ENCODE results near the gene P3H2. TPM values are rescaled to one million over a fixed set of nuclear protein-coding genes. Genes with fewer than 3 reads are reported as not detected.
"Not testable (repeated sequence)": the region's sequence is repeated elsewhere in the genome, so short reads cannot be mapped to it uniquely, and the experiment has no call there.

Gene P3H2, protein sequence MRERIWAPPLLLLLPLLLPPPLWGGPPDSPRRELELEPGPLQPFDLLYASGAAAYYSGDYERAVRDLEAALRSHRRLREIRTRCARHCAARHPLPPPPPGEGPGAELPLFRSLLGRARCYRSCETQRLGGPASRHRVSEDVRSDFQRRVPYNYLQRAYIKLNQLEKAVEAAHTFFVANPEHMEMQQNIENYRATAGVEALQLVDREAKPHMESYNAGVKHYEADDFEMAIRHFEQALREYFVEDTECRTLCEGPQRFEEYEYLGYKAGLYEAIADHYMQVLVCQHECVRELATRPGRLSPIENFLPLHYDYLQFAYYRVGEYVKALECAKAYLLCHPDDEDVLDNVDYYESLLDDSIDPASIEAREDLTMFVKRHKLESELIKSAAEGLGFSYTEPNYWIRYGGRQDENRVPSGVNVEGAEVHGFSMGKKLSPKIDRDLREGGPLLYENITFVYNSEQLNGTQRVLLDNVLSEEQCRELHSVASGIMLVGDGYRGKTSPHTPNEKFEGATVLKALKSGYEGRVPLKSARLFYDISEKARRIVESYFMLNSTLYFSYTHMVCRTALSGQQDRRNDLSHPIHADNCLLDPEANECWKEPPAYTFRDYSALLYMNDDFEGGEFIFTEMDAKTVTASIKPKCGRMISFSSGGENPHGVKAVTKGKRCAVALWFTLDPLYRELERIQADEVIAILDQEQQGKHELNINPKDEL
- 11.4 TPM for total RNA-seq

DNA sequence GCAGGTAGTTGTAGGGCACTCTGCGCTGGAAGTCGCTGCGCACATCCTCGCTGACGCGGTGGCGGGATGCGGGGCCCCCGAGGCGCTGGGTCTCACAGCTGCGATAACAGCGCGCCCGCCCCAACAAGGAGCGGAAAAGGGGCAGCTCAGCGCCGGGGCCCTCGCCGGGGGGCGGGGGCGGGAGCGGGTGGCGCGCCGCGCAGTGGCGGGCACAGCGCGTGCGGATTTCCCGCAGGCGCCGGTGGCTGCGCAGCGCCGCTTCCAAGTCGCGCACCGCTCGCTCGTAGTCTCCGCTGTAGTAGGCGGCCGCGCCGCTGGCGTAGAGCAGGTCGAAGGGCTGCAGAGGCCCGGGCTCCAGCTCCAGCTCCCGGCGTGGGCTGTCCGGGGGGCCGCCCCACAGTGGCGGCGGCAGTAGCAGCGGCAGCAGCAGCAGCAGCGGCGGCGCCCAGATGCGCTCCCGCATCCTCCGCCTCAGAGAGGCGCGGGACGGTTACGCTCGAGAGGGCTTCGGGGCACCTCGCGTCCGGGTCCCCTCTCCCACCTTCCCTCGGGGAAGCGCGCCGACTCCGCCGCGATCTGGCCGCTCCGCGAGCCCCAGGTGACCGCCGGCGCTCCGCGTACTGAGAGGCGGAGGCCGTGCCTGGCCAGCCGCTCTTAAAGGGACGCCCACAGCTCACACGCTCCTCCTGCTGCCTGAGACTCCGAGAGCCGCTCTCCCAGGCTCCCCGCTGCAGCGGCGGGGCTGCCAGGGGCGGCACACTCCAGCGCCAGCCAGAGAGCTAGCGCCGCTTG is at the start of gene P3H2:
P3H2 (minus strand) TSS at position 629 of the 792 bp plus-strand sequence; CDS start at position 463, 166 bp downstream.
- peak; percentile 82 for DNase-seq (ENCODE audit: low spot score)

- DNase-seq (ENCODE audit: low spot score), result no peak
These were observed 49.2 kb upstream of the P3H2 start for GRCh38 chr3:190169877-190170276.

DNA sequence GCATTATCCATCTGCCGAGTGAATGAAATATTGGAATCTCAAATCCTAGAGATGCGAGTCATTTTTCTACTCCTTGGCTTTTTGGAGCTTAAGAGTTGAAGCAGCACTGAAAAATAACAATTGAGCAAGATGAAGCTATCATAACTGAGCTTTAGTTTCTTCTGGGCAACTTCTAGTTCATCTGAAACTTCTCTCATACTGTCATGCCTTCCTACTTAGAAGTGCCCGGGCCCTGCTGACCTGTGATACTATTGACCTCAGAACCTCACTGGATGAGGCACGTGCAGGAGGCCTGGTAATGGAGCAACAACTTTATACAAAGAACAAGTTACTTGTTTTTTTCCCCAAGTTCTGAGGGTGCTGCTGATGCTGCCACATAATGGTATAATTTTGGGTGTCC is 48.5 kb upstream of the P3H2 start:
- no peak for DNase-seq (ENCODE audit: low spot score)

- DNase-seq (ENCODE audit: low spot score), result no peak
These were observed 47.4 kb upstream of the P3H2 start for GRCh38 chr3:190167936-190168680.

- no peak for DNase-seq (ENCODE audit: low spot score)
These were observed 46.3 kb upstream of the P3H2 start for GRCh38 chr3:190166948-190167347.

- no peak for DNase-seq (ENCODE audit: low spot score)
These were observed 44.6 kb upstream of the P3H2 start for GRCh38 chr3:190165253-190165652.

GRCh38 chr3:190162013-190162412 is 41.3 kb upstream of the P3H2 start:
- DNase-seq (ENCODE audit: low spot score), result not testable (repeated sequence)

DNA sequence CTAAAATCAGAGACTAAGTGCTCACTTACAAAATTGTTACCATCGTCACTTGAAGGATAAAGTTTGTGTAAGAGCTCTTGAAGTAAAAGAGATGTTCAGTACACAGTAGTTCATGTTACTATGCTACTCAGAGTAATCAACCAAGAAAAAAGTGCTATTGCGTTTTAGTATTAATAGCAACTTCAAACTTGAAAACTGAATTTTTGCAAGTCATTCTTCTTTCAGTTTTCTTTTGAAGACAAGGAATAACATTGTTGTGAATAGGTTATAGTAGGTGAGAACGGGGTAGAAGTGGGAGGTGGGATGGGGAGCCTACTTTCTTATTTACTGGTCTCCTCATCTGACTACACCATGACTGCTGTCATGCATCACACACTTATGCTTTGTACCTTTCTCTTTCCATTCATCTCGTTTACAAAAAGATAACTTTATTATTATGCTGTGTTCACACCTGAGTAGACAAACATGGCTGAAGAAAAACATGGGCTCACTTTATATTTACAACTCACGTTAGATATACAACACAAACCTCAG is 39.3 kb upstream of the P3H2 start:
- DNase-seq (ENCODE audit: low spot score), result no peak

DNA sequence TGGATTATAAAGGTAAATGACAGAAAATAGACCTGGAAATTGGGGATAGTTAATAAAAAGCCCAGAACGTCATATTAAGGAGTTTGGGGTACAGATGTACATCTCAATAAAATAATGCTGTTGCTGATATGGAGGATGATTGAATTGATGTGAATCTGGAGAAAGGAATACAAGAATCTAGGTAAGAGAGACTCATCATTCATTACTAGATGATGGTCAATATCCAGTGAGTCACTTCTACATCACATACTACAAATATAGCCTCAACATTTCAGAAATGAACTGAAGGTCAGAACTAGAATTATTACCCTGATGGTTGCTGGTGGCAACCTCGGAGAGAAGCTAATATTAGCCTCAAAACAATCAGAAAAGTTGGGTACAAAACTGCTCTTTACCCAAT is 37.6 kb upstream of the P3H2 start:
- no peak for DNase-seq (ENCODE audit: low spot score)

GRCh38 chr3:190155752-190156151 is 35.1 kb upstream of the P3H2 start:
- DNase-seq (ENCODE audit: low spot score), result no peak

- DNase-seq (ENCODE audit: low spot score), result no peak
These were observed 30.0 kb upstream of the P3H2 start for GRCh38 chr3:190150681-190151080.

DNA sequence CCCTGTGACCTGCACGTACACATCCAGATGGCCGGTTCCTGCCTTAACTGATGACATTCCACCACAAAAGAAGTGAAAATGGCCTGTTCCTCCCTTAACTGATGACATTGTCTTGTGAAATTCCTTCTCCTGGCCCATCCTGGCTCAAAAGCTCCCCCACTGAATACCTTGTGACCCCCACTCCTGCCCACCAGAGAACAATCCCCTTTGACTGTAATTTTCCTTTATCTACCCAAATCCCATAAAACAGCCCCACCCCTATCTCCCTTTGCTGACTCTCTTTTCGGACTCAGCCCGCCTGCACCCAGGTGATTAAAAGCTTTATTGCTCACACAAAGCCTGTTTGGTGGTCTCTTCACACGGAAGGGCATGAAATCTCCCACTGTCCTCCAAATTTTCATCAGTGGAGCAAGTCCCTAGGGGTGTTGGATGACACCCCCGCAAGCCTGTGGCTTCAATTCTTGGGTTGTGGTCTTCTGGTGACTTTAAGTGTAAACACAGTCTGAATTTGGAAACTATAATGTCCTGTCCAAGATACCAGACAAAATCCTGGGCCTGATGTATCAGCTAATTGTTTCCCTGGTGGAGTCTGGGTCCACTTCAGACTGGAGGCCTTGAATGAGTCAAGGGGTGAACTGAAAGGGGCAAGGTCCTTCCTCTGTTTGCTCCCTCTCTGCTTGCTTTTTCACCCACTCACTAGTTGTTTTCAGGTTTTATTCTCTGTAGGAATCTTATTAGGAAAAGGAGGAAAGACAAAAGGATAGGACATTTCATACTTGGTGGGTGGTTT is 29.3 kb upstream of the P3H2 start:
- DNase-seq (ENCODE audit: low spot score), result not testable (repeated sequence)

DNA sequence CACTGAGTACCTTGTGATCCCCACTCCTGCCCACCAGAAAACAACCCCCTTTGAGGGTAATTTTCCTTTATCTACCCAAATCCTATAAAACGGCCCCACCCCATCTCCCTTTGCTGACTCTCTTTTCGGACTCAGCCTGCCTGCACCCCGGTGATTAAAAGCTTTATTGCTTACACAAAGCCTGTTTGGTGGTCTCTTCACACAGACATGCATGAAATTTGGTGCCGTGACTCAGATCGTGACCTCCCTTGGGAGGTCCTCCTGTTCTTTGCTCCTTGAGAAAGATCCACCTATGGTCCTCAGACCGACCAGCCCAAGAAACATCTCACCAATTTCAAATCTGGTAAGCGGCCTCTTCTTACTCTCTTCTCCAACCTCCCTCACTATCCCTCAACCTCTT is 24.1 kb upstream of the P3H2 start:
- not testable (repeated sequence) for DNase-seq (ENCODE audit: low spot score)

GRCh38 chr3:190142041-190142440 is 21.3 kb upstream of the P3H2 start:
- DNase-seq (ENCODE audit: low spot score), result no peak

DNA sequence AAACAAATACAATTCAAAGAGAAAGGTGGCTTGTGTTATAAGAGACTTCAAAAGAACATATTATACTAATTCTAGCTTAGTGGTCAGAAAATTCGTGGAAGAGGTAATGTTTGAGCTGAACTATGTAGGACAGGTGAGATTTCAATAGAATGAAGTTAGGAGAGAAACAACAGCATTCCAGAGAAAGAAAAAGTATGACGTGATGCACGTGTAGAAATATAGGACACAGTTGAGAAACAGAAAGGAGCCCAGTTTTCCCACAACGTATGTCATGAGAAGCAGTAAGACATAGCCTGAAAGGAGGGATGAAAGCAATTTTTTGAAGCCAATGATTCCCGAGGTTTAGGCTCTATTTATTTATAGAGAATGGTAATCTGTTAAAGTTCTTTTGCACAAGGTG is 18.7 kb upstream of the P3H2 start:
- no peak for DNase-seq (ENCODE audit: low spot score)

- DNase-seq (ENCODE audit: low spot score), result no peak
These were observed 11.7 kb upstream of the P3H2 start for GRCh38 chr3:190132371-190132770.

DNA sequence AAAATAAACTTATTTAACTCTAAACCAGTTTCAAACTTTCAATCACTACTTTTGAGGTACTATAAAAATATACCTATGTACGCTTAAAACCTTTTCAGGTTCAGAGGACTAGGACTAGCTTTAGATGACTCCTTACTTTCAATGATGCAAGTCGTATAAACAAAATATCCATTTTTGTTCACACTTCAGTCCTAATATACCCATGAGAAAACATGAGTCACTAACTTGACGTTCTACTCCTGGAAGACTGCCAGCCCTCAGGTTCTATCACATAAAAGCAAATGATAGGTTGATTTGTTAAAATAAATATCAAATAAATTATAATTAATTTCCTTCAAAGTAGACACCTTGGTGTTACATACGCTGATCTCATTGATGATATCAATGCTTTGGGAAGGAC is 10.6 kb upstream of the P3H2 start:
- no peak for DNase-seq (ENCODE audit: low spot score)

DNA sequence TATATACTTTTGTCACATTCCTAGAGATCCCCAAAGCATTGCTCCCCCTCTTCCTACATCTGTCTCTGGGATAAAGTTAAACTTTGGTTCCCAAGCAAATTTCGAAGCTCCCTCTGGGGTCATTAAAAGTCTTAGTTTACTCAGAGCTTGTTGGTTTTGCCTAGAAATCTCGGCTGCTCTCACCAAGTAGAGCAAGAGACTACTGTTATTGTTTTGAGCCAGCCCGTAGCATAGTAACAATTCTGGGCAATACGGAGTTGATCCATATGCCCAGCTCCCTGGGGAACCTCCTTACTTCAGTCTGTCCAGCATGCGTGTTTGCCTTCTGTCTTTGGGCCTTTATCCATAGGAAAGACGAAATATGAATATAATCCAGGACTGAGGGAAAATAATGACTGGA is 10.0 kb upstream of the P3H2 start:
- no peak for DNase-seq (ENCODE audit: low spot score)

DNA sequence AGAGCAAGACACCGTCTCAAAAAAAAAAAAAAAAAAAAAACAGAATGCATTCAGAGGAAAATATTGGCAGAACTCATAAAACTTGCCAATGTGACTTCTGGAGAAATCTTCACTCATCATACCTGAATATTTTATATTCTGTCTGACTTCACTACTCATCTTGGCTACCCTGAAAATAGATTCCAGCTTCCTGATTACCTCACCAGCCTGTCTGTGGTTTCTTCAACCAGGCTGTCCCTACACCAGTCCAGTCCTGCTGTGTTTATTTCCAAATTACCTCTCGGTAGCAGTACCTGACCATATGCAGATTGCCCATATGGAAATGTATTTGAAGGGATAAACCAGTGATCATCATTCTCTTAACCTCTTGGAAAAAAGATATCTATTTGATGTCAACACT is 9.3 kb upstream of the P3H2 start:
- DNase-seq (ENCODE audit: low spot score), result no peak

DNA sequence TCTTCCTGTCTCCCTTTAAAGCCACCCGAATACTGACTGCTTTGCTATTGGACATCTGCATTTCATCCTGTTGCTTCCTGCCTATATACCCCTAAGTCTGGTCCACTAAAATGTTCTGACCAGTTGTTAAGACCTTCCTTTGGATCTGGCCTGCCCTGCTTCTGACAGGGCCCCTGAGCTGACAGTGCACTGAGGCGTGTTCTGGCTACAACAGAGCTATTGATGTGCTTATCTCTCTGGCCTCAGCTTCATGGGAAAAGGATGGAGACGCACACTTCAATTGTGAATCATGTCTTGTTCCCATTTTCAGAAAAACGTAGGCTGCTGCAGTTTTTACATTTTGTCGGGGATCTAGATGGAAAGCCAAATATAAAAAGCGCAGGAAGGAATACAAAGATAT is 7.1 kb upstream of the P3H2 start:
- DNase-seq (ENCODE audit: low spot score), result no peak

DNA sequence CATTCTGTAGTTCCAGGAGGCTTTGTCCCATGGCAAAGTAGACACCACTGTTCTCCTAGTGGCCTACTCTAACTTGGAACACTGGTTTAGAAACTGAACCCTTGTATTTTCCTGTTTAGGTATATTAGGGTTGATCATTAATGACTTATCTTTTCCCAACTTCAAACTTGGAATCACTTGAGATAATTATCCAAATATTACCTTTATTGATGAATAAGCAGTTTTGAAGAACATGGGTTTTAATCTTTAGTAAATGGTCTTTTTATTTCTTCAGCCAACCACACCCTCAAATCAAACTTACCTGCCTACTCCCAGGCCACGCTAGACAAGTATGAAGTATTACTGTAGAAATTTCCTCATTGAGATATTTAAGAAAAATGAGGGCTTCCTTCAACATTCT is 6.5 kb upstream of the P3H2 start:
- DNase-seq (ENCODE audit: low spot score), result no peak
